Activated naive CD8-positive, alpha-beta T cell treated with anti-CD3 and anti-CD28 coated beads, Interleukin-2, amount 10 ng/mL, durations not matched to agents 7 days and 5 days (primary cell): ENCODE results near the gene NMD3. TPM values are rescaled to one million over a fixed set of nuclear protein-coding genes. Genes with fewer than 3 reads are reported as not detected.
A peak's percentile ranks its signal among the peaks of the same experiment; 100 is the strongest.
"Not testable (repeated sequence)": the region's sequence is repeated elsewhere in the genome, so short reads cannot be mapped to it uniquely, and the experiment has no call there.

ENCODE experiments used
- ATAC-seq: fragments of 150-1000 bp; cut with Tn5 transposase; one replicate; pipeline ENCODE4 v1.10.0; 2021; ENCODE audit warnings: low read depth, moderate library complexity
- POLR2A ChIA-PET: fragments of 350-600 bp; sonication (Branson Sonifier 250); formaldehyde crosslinking; loops from one replicate; lab custom pipeline; 2021; ENCODE audit warnings: antibody characterized with exemption; lab: Charles Lee
- DNase-seq: peaks from one replicate; pipeline ENCODE4 v3.0.0; 2021
- H3K27ac Mint-ChIP-seq: one replicate; pipeline ENCODE4 v1.8.0; 2022; ENCODE audit warnings: mild to moderate bottlenecking, mixed read lengths
- H3K27me3 Mint-ChIP-seq: one replicate; pipeline ENCODE4 v1.8.0; 2022; ENCODE audit warnings: mild to moderate bottlenecking, moderate library complexity, mixed read lengths
- H3K36me3 Mint-ChIP-seq: one replicate; pipeline ENCODE4 v1.8.0; 2021; ENCODE audit warnings: mild to moderate bottlenecking, mixed read lengths
- H3K4me1 Mint-ChIP-seq: one replicate; pipeline ENCODE4 v1.8.0; 2021; ENCODE audit warnings: mixed read lengths
- H3K4me3 Mint-ChIP-seq: one replicate; pipeline ENCODE4 v1.8.0; 2022; ENCODE audit warnings: mild to moderate bottlenecking, moderate library complexity, mixed read lengths
- H3K9me3 Mint-ChIP-seq: one replicate; pipeline ENCODE4 v1.8.0; 2021; ENCODE audit warnings: mixed read lengths
- total RNA-seq, 2 experiments: library from RNA; stranded (reverse); gene quantifications; one replicate each; pipeline ENCODE4 v1.2.3, GENCODE V29; 2021

The NMD3 gene
- total RNA-seq, 2 experiments from 2014 or later, result 43.8 to 44.9 TPM

DNA sequence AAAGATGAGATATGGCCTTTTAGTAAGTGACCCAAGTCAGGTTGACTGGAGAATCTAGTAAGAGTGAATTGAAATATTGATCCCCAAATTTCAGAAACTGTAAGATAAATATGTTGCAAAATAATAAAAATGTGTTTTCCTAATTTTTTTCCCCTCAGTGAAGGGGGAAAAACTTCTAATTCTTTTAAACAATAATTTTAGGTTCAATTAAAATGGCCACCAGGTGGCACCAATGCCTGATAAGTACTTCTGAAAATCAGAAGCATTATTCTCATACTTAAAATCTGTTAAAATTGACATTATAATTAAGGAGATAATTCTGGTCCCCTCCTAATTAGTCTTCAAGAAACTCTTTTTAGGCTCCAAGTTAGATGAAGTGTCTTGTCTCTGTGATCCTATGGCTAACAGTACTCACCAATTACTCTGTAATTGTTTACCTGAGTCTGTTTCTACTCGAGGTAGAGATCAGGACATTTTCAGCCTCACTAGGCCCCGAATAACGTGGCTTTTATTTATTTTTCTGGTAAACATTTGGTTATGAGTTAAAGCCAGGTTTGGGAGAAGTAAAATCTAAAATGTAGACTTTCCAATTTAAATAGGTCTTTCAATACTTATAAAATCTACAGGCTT, 52.6 kb downstream of the NMD3 start:
- peaks cover 2% of the 10 kb centered on the region for H3K27me3 Mint-ChIP-seq
- H3K36me3 Mint-ChIP-seq, result peaks cover 7% of the 10 kb centered on the region
- DNase-seq (no peak), ATAC-seq (no peak)
- H3K27ac Mint-ChIP-seq, result no peak overlapping the region
- POLR2A ChIA-PET, result no interaction called here
- H3K4me3 Mint-ChIP-seq, result no peak overlapping the region
- peaks cover 10% of the 10 kb centered on the region for H3K9me3 Mint-ChIP-seq
- H3K4me1 Mint-ChIP-seq, result peaks cover 11% of the 10 kb centered on the region

DNA sequence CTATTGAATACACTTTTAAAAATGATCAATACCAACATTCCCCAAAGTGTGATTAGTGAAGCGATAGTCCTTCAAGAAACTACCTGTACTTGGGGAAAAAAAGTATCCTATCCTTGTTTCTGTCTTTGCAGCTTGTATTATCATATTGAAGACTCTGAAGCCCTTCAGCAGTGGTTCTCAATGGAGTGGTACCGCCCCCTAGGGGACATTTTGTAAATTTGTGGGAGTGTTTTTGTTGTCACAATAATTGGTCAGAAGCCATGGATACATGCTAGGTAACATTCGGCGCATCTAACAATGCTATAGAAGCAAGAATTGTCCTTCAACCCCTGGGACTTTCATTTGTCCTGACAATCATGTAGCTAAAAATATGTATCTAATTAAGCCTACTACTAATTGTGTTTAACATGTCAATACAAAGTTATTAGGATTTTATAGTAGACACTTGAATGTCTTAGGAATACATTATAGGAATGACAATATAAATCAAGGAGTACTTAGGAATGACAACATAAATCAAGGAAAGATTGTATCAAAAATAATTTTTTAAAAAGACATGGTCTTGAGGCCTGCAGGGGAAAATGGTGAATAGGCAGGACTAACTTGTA, 53.7 kb downstream of the NMD3 start:
- Mint-ChIP-seq H3K4me1 (peaks cover 11% of the 10 kb centered on the region), H3K27me3 (peaks cover 2% of the 10 kb centered on the region), H3K36me3 (peaks cover 11% of the 10 kb centered on the region), H3K4me3 (no peak overlapping the region), H3K9me3 (peaks cover 19% of the 10 kb centered on the region), H3K27ac (no peak overlapping the region)
- ATAC-seq, result peak; percentile 45
- no peak for DNase-seq
- POLR2A ChIA-PET, result no interaction called here

DNA sequence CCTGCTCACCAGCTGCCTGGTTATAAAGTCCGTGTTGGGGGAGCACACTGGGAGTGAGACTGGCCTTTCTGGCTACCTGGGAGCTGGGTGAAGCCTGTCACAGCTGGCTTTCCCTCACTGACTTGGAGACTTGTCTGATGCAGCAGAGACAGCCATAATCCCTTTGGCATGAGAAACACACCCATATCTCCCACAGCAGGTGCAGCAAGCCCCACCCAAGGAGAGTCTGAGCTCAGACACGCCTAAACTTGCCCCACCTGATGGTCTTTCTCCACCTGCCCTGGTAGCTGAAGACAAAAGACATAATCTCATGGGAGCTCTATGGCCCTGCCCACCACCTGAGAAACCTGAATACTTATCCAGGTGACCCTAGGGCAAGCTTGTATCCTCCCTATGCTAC, 54.8 kb downstream of the NMD3 start:
- no peak for DNase-seq
- POLR2A ChIA-PET, result interaction anchor here (1.6 kb wide), 1 partner anchor 132 kb away, joined by 3 read pairs; no protein-coding TSS in a partner anchor
- peaks cover 11% of the 10 kb centered on the region for H3K4me1 Mint-ChIP-seq
- no peak overlapping the region for H3K27ac Mint-ChIP-seq
- peaks cover 12% of the 10 kb centered on the region for H3K36me3 Mint-ChIP-seq
- ATAC-seq, result no peak
- peaks cover 23% of the 10 kb centered on the region for H3K9me3 Mint-ChIP-seq
- H3K4me3 Mint-ChIP-seq, result no peak overlapping the region
- H3K27me3 Mint-ChIP-seq, result peaks cover 5% of the 10 kb centered on the region

DNA sequence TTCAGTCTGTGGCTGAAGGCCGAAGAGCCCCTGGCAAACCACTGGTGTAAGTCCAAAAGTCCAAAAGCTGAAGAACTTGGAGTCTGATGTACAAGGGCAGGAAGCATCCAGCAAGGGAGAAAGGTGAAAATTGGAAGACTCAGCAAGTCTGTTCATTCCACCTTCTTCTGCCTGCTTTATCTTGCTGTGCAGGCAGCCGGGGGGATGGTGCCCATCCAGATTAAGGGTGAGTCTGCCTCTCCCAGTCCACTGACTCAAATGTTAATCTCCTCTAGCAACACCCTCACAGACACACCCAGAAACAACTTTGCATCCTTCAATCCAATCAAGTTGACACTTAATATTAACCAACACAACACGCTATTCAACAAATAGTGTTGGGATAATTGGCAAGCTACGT, 61.3 kb downstream of the NMD3 start:
- DNase-seq, H3K4me3 Mint-ChIP-seq, H3K4me1 Mint-ChIP-seq, H3K27me3 Mint-ChIP-seq, POLR2A ChIA-PET, H3K27ac Mint-ChIP-seq, ATAC-seq: not testable (repeated sequence)
- Mint-ChIP-seq H3K9me3 (peaks cover 30% of the 10 kb centered on the region), H3K36me3 (peaks cover 12% of the 10 kb centered on the region)

DNA sequence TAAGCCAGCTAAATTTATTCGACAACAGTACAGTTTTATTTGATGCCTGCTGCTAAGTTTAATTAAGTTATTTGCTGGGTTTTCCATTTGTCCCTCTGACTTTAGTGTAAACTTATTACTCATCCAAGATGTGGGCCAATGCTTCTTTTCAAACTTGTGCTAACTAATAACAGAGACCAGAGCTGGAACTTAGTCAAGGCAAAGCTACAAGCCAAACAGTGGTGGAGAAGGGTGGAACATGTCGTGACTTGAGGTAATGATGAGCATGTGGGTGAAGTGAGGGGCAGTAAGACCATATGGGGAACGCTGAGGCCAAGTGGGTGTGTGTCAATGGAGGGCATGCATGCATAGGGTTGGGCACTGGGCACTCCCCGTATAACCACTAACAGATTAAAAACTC, 63.9 kb downstream of the NMD3 start:
- Mint-ChIP-seq H3K9me3 (peaks cover 15% of the 10 kb centered on the region), H3K27me3 (peaks cover 7% of the 10 kb centered on the region), H3K27ac (no peak overlapping the region), H3K4me1 (no peaks in the 10 kb centered on the region), H3K36me3 (peaks cover 1% of the 10 kb centered on the region), H3K4me3 (no peak overlapping the region)
- ATAC-seq (no peak), DNase-seq (no peak)
- POLR2A ChIA-PET, result interaction anchor here (1.1 kb wide), 1 partner anchor 10 kb away, joined by 3 read pairs; no protein-coding TSS in a partner anchor

DNA sequence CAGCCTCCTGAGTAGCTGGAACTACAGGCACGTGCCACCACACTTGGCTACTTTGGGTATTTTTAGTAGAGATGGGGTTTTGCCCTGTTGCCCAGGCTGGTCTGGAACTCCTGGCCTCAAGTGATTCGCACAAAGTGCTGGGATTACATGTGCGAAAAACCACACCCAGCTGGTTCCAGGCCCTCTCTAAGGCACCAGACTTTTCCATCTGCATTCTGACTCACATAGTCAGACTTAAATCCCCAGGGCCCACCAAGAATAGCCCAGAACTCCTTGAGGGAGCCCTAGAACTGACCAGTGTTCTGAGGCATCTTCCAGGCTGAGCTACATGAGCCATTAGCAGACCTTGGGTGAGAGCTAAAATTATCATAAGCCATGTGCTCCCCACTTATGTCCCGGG, 68.1 kb downstream of the NMD3 start:
- no peak for DNase-seq

DNA sequence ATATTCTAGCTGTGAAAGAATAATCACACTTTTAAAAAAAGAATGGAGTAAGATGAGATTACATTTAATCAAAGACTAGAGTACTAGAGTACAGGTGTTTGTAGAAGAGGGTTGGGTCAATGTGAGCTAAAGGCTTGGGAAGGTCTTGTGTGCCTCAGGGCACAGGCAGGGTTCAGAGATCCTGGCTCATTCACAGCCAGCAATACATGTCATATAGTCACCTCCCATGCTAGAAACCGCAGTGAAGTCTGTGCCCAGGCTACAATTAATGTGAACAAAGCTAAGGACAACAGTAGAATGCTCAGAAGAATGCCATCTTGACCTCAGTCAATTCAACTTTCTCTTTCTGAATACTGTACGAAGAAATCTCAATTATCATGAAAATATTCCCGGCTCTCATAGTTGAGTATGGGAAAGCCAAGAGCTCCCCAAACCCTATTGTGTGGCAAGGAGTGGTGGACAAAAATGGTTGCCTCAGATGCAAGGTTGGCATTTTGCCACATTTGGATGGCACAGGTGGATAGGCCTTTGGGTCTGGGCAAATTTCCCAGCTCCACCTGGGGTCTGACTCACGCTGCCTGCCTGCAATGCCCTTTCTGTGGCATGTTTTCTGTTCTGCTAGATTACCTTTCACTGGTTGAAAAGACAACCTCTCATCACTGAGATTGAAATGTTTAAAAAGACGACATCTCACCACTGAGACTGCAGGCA, 70.2 kb downstream of the NMD3 start:
- POLR2A ChIA-PET, result interaction anchor here (1.4 kb wide), 1 partner anchor 10 kb away, joined by 3 read pairs; no protein-coding TSS in a partner anchor
- no peak for ATAC-seq
- Mint-ChIP-seq H3K36me3 (no peaks in the 10 kb centered on the region), H3K9me3 (peaks cover 5% of the 10 kb centered on the region), H3K27me3 (peaks cover 28% of the 10 kb centered on the region), H3K4me1 (no peaks in the 10 kb centered on the region), H3K4me3 (no peak overlapping the region), H3K27ac (no peak overlapping the region)
- no peak for DNase-seq

More for the DNA sequence above, 68.1 kb downstream of the NMD3 start:
- ATAC-seq, result no peak
- peaks cover 1% of the 10 kb centered on the region for H3K36me3 Mint-ChIP-seq
- H3K9me3 Mint-ChIP-seq, result peaks cover 8% of the 10 kb centered on the region
- H3K27me3 Mint-ChIP-seq, result peaks cover 20% of the 10 kb centered on the region
- no peaks in the 10 kb centered on the region for H3K4me1 Mint-ChIP-seq
- no peak overlapping the region for H3K4me3 Mint-ChIP-seq
- POLR2A ChIA-PET, result no interaction called here
- H3K27ac Mint-ChIP-seq, result no peak overlapping the region

DNA sequence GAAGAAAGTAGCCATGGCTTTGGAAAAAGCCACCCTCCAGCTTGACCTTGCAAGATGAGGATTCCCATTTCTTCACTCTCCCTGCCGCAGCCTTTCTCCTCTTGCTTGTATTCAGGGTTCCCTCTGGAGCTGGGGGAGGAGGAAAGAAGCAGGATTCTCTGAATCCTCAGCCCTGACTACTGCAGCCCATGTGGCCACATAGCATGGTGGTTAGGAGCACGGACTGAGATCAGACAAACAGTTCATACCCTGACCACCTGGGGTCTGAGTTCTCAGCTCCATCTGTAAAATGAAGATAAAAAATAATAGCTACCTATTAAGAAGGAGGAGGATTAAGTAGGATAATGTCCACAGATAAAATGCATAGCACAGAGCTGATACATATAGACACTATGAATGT, 72.3 kb downstream of the NMD3 start:
- Mint-ChIP-seq H3K27ac (no peak overlapping the region), H3K9me3 (peaks cover 6% of the 10 kb centered on the region), H3K4me1 (no peaks in the 10 kb centered on the region), H3K4me3 (no peak overlapping the region), H3K27me3 (peaks cover 28% of the 10 kb centered on the region), H3K36me3 (peaks cover 7% of the 10 kb centered on the region)
- ATAC-seq, result no peak
- DNase-seq, result no peak
- POLR2A ChIA-PET, result no interaction called here

DNA sequence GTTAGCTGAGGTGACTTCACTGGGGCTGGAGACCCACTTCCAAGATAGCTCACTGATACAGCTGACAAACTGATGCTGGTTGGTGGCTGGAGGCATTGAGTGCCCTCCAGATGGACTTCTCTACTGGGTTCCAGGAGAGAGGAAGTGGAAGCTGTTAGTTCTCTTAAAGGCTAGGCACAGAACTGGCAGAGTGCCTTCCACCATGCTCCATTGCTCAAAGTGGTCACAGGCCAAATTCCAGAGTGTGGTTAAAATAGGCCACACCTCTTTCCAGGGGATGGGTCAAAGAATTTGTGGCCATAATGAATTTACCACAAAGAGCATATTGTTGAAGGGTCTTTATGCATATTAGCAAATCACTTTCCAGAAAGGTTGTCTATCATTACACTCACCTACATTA, 74.2 kb downstream of the NMD3 start:
- peaks cover 15% of the 10 kb centered on the region for H3K9me3 Mint-ChIP-seq
- H3K4me1 Mint-ChIP-seq, result no peaks in the 10 kb centered on the region
- H3K27ac Mint-ChIP-seq, result no peak overlapping the region
- peaks cover 11% of the 10 kb centered on the region for H3K36me3 Mint-ChIP-seq
- POLR2A ChIA-PET, result interaction anchor here (1.1 kb wide), 1 partner anchor 10 kb away, joined by 3 read pairs; no protein-coding TSS in a partner anchor
- H3K27me3 Mint-ChIP-seq, result peaks cover 27% of the 10 kb centered on the region
- H3K4me3 Mint-ChIP-seq, result no peak overlapping the region
- ATAC-seq (no peak), DNase-seq (no peak)

DNA sequence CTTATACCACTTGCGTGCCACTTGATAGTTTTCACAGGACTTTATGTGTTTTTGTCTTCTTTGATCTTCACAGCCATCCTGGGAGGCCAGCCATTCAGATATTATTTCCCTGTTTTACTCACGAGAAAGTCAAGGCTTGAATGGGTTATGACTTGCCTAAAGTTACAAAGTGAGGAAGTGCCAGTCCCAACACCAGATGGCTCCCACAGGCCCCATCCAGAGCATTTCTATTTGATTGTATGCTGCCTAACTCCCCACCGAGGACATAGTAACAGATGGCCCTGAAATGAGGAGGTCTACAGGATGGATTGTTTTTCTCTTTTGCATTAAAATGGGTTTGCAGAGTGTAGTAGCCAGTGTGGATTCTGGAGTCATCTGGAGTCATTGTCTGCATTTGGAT, 75.7 kb downstream of the NMD3 start:
- no peak overlapping the region for H3K4me3 Mint-ChIP-seq
- H3K9me3 Mint-ChIP-seq, result peaks cover 18% of the 10 kb centered on the region
- H3K36me3 Mint-ChIP-seq, result peaks cover 11% of the 10 kb centered on the region
- POLR2A ChIA-PET, result no interaction called here
- ATAC-seq, result no peak
- H3K27me3 Mint-ChIP-seq, result peaks cover 29% of the 10 kb centered on the region
- no peak overlapping the region for H3K27ac Mint-ChIP-seq
- H3K4me1 Mint-ChIP-seq, result no peaks in the 10 kb centered on the region
- DNase-seq, result no peak

Other genes starting within 250 kb of the NMD3 start
- 10 to 100 TPM; 10.4 to 14.6 TPM for gene B3GALNT1, start 116.0 kb upstream of the NMD3 start, total RNA-seq
- under 1 TPM in 1 of 2 experiments, not detected in 1; 0.08 TPM for gene SPTSSB, start 150.2 kb downstream of the NMD3 start, total RNA-seq